ENCODE measurements around the gene CCDC142. TPM values are rescaled to one million over a fixed set of nuclear protein-coding genes. Genes with fewer than 3 reads are reported as not detected.

Gene CCDC142
- total and polyA plus RNA-seq, 2 of the 8 experiments (the other 6 are each of a cell fraction or from before 2014, with no cell fraction given), result 6.0 to 10.7 TPM

DNA sequence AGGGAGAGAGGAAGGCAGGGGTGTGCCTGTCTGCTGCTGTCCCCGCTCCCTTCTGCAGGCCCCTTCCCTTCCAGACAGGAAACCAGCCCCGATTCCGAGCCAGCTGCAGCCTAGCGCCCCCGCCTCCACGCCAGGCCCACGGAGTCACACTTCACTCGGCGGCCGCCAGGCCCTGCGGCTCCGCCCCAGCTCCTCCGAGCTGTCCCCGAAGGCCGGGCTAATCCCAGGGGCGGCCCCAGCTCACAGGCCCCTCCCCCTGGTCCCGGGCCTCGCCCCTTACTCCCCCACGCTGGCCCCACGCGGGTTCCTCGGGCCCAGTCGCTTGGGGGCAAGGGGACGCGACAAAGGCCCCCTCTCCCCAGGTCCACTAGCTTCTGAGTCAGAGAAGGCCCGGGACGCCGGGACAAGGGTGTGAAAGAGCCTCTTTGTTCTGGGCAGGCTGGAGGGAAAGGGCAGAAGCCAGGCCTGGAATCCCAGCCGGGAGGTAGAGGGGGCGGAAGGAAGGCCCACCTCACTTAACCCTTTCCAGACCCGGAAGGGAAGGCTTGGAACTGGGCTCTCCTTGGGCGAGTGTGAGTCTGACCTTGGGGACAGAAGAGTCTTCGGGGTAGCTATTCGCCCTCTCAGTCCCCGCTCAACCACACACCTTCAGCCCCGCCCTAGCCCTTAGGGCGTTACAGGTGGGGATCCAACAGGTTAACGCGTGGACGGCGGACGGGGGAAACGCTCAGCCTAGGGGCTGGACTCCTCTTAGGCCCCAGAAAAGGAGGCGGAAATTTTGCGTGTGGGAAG lies 42.2 kb downstream of the CCDC142 start (continued):
- TF ChIP-seq SIX5 (IDR thresholded peaks at IDR 0.05; ENCODE audit: low read depth, low read length) (no peak), RAD21 (IDR thresholded peaks at IDR 0.05 in 1 of 2, conservative IDR thresholded peaks at IDR 0.05 in 1 of 2; ENCODE audit: low read depth in 2 of 2, low read length in 2 of 2) (no peak), CTBP2 (IDR thresholded peaks at IDR 0.05; ENCODE audit: borderline replicate concordance, insufficient read depth, insufficient read length, low read length) (peak; percentile 4), SP1 (IDR thresholded peaks at IDR 0.05; ENCODE audit: low read depth, low read length) (peak; percentile 81; the same call in 1 of the 2 replicates), CHD1 (IDR thresholded peaks at IDR 0.05; ENCODE audit: low read depth, low read length) (no peak), KDM1A (IDR thresholded peaks at IDR 0.05; ENCODE audit: borderline replicate concordance, low read length) (no peak), JUND (IDR thresholded peaks at IDR 0.05; ENCODE audit: low read length) (no peak), EZH2 (IDR thresholded peaks at IDR 0.05; ENCODE audit: low read depth, low read length, severe bottlenecking) (no peak), BACH1 (IDR thresholded peaks at IDR 0.05; ENCODE audit: low read length) (peak; percentile 61), TCF12 (IDR thresholded peaks at IDR 0.05; ENCODE audit: low read depth, low read length) (0 out of 2 replicates have a peak, but pooled peaks have one; percentile 13), HDAC2 (IDR thresholded peaks at IDR 0.05; ENCODE audit: borderline replicate concordance in 1 of 2, low read depth in 2 of 2, low read length in 2 of 2) (no peak; a peak in 1 of 4 replicates), SAP30 (IDR thresholded peaks at IDR 0.05; ENCODE audit: insufficient read depth, insufficient replicate concordance, low read length) (peak; percentile 49), TAF1 (IDR thresholded peaks at IDR 0.05; ENCODE audit: low read depth, low read length) (peak; percentile 69; the same call in 1 of the 2 replicates), CBX5 (IDR thresholded peaks at IDR 0.05; ENCODE audit: low read depth, low read length) (no peak), CBX8 (IDR thresholded peaks at IDR 0.05; ENCODE audit: borderline replicate concordance, low read depth, low read length) (no peak), SIN3A (conservative IDR thresholded peaks at IDR 0.05 in 1 of 2, IDR thresholded peaks at IDR 0.05 in 1 of 2; ENCODE audit: low read depth in 1 of 2, low read length in 2 of 2) (peak; percentile 77 to 81; a peak in 2 of 4 replicates)
- TF ChIP-seq, protein P1, sequence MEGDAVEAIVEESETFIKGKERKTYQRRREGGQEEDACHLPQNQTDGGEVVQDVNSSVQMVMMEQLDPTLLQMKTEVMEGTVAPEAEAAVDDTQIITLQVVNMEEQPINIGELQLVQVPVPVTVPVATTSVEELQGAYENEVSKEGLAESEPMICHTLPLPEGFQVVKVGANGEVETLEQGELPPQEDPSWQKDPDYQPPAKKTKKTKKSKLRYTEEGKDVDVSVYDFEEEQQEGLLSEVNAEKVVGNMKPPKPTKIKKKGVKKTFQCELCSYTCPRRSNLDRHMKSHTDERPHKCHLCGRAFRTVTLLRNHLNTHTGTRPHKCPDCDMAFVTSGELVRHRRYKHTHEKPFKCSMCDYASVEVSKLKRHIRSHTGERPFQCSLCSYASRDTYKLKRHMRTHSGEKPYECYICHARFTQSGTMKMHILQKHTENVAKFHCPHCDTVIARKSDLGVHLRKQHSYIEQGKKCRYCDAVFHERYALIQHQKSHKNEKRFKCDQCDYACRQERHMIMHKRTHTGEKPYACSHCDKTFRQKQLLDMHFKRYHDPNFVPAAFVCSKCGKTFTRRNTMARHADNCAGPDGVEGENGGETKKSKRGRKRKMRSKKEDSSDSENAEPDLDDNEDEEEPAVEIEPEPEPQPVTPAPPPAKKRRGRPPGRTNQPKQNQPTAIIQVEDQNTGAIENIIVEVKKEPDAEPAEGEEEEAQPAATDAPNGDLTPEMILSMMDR (IDR thresholded peaks at IDR 0.05; ENCODE audit: control extremely low read depth in 1 of 3, insufficient read depth in 1 of 3, low read depth in 1 of 3, low read length in 3 of 3), result peak in 2 of 3 experiments; percentile 12 to 18; a peak in 2 of 4 replicates
- TF ChIP-seq, protein P2, sequence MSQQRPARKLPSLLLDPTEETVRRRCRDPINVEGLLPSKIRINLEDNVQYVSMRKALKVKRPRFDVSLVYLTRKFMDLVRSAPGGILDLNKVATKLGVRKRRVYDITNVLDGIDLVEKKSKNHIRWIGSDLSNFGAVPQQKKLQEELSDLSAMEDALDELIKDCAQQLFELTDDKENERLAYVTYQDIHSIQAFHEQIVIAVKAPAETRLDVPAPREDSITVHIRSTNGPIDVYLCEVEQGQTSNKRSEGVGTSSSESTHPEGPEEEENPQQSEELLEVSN (IDR thresholded peaks at IDR 0.05), result peak; percentile 47; the same call in 1 of the 2 replicates

Data from H1 (cell line).